Liver (tissue), 3 donors: ENCODE results near the gene TMC1.

ENCODE experiments used
- CTCF ChIP-seq: fragments of 150-350 bp; IDR thresholded peaks from 2 replicates; pipeline ENCODE4 v1.5.1; 2017; ENCODE audit warnings: improper control_type of control experiment, low read depth, low read length; ENCODE audit not compliant: missing input control
- FOXA1 ChIP-seq: IDR thresholded peaks from 2 replicates; pipeline ENCODE4 v1.6.1; 2016; ENCODE audit warnings: antibody characterized with exemption
- GABPA ChIP-seq, 2 donors: IDR thresholded peaks in 1 of 2; conservative IDR thresholded peaks in 1 of 2; 2 replicates each; pipeline ENCODE4 v1.6.1; 2016; ENCODE audit warnings: antibody characterized with exemption in 2 of 2, mild to moderate bottlenecking in 1 of 2, moderate library complexity in 1 of 2
- HNF4A ChIP-seq, 2 donors: conservative IDR thresholded peaks; 2 replicates each; pipeline ENCODE4 v1.6.1; 2016; ENCODE audit warnings: antibody characterized with exemption in 2 of 2, mild to moderate bottlenecking in 2 of 2
- HNF4G ChIP-seq: IDR thresholded peaks from 2 replicates; pipeline ENCODE4 v1.6.1; 2016; ENCODE audit warnings: antibody characterized with exemption
- JUND ChIP-seq, 2 donors: IDR thresholded peaks; 2 replicates each; pipeline ENCODE4 v1.6.1; 2016; ENCODE audit warnings: antibody characterized with exemption in 2 of 2
- RAD21 ChIP-seq, 2 donors: IDR thresholded peaks; 2 replicates each; pipeline ENCODE4 v1.6.1; 2016; ENCODE audit warnings: antibody characterized with exemption in 2 of 2, mild to moderate bottlenecking in 2 of 2
- REST ChIP-seq: IDR thresholded peaks from 2 replicates; pipeline ENCODE4 v1.6.1; 2016; ENCODE audit warnings: antibody characterized with exemption, mild to moderate bottlenecking
- RXRA ChIP-seq, 2 donors: IDR thresholded peaks; 2 replicates each; pipeline ENCODE4 v1.6.1; 2017 to 2018; ENCODE audit warnings: antibody characterized with exemption in 2 of 2, mild to moderate bottlenecking in 1 of 2
- TAF1 ChIP-seq: conservative IDR thresholded peaks from 2 replicates; pipeline ENCODE4 v1.6.1; 2016; ENCODE audit warnings: antibody characterized with exemption, mild to moderate bottlenecking
- YY1 ChIP-seq: IDR thresholded peaks from 2 replicates; pipeline ENCODE4 v1.6.1; 2016; ENCODE audit warnings: antibody characterized with exemption, mild to moderate bottlenecking
- donor health status: healthy.
- donor health status: healthy.

GRCh38 chr9:72791436-72791835 lies 270.0 kb downstream of the TMC1 start:
- TF ChIP-seq REST (no peak), FOXA1 (no peak), JUND (IDR thresholded peaks at IDR 0.05) (no peak), CTCF (no peak), GABPA (IDR thresholded peaks at IDR 0.05 in 1 of 2, conservative IDR thresholded peaks at IDR 0.05 in 1 of 2) (no peak), YY1 (no peak), RXRA (IDR thresholded peaks at IDR 0.05) (no peak), RAD21 (IDR thresholded peaks at IDR 0.05) (no peak), HNF4A (conservative IDR thresholded peaks at IDR 0.05) (no peak), TAF1 (no peak), HNF4G (no peak)
